Measurements from ENCODE around the gene SRXN1.
A peak's percentile ranks its signal among the peaks of the same experiment; 100 is the strongest.

SRXN1 gene

GRCh38 chr20:675033-675452 is 22.0 kb upstream of the SRXN1 start:
- DNase-seq: no peak

- DNase-seq: no peak
These were observed 20.6 kb upstream of the SRXN1 start for GRCh38 chr20:673603-674001.

GRCh38 chr20:672963-673602 is 20.1 kb upstream of the SRXN1 start:
- no peak for DNase-seq

- no peak for DNase-seq
These were observed 18.4 kb upstream of the SRXN1 start for GRCh38 chr20:671252-672030.

- DNase-seq: no peak
These were observed 16.6 kb upstream of the SRXN1 start for GRCh38 chr20:669573-669972.

- no peak for DNase-seq
These were observed 15.6 kb upstream of the SRXN1 start for GRCh38 chr20:668638-669037.

GRCh38 chr20:668050-668449 is 15.1 kb upstream of the SRXN1 start:
- no peak for DNase-seq

- DNase-seq: no peak
These were observed 14.5 kb upstream of the SRXN1 start for GRCh38 chr20:667351-668034.

GRCh38 chr20:666877-667276 is 13.9 kb upstream of the SRXN1 start:
- DNase-seq: no peak

- no peak for DNase-seq
These were observed 12.3 kb upstream of the SRXN1 start for GRCh38 chr20:665276-665675.

- DNase-seq: no peak
These were observed 11.6 kb upstream of the SRXN1 start for GRCh38 chr20:664576-664975.

GRCh38 chr20:664151-664550 is 11.2 kb upstream of the SRXN1 start:
- DNase-seq: no peak

- DNase-seq: no peak
These were observed 10.5 kb upstream of the SRXN1 start for GRCh38 chr20:663315-664090.

- no peak for DNase-seq
These were observed 9.5 kb upstream of the SRXN1 start for GRCh38 chr20:662277-663192.

GRCh38 chr20:661474-662270 is 8.7 kb upstream of the SRXN1 start:
- DNase-seq: no peak

GRCh38 chr20:658731-659291 is 5.8 kb upstream of the SRXN1 start:
- DNase-seq: peak; percentile 50

GRCh38 chr20:658202-658601 is 5.2 kb upstream of the SRXN1 start:
- DNase-seq: no peak

GRCh38 chr20:655726-656624 is 3.0 kb upstream of the SRXN1 start:
- no peak for DNase-seq

GRCh38 chr20:654417-654750 is 1.4 kb upstream of the SRXN1 start:
- no peak for DNase-seq
